CD4-positive, alpha-beta T cell treated with Interferon alpha-2 for 1 hour (primary cell): ENCODE results near the gene TMEM181.

Source experiments
- DNase-seq, 2 donors: peaks; one replicate each; pipeline ENCODE4 v3.0.0-alpha.2; 2020 to 2022

The TMEM181 gene

GRCh38 chr6:158564243-158565121 is 4.6 kb downstream of the TMEM181 start:
- peak in 1 of 2 donors; percentile 50 for DNase-seq

GRCh38 chr6:158565122-158565429 is 5.2 kb downstream of the TMEM181 start:
- no peak for DNase-seq

GRCh38 chr6:158565482-158566040 is 5.7 kb downstream of the TMEM181 start:
- DNase-seq, result no peak

GRCh38 chr6:158566207-158566818 is 6.4 kb downstream of the TMEM181 start:
- DNase-seq, result no peak

GRCh38 chr6:158567152-158567551 is 7.3 kb downstream of the TMEM181 start:
- no peak for DNase-seq

GRCh38 chr6:158567871-158568401 is 8.0 kb downstream of the TMEM181 start:
- DNase-seq, result peak in 1 of 2 donors; percentile 21

GRCh38 chr6:158568549-158568948 is 8.7 kb downstream of the TMEM181 start:
- no peak for DNase-seq

GRCh38 chr6:158569036-158569435 is 9.1 kb downstream of the TMEM181 start:
- DNase-seq, result no peak

GRCh38 chr6:158570681-158570962 is 10.7 kb downstream of the TMEM181 start:
- no peak for DNase-seq

- no peak for DNase-seq
These were observed 12.1 kb downstream of the TMEM181 start for GRCh38 chr6:158571826-158572652.

GRCh38 chr6:158572653-158573541 is 13.0 kb downstream of the TMEM181 start:
- no peak for DNase-seq

- no peak for DNase-seq
These were observed 13.6 kb downstream of the TMEM181 start for GRCh38 chr6:158573542-158573931.

- DNase-seq, result no peak
These were observed 14.9 kb downstream of the TMEM181 start for GRCh38 chr6:158574800-158575199.

GRCh38 chr6:158575550-158575949 is 15.7 kb downstream of the TMEM181 start:
- DNase-seq, result no peak

GRCh38 chr6:158584236-158584651 is 24.4 kb downstream of the TMEM181 start:
- DNase-seq, result no peak

GRCh38 chr6:158586652-158587051 is 26.8 kb downstream of the TMEM181 start:
- DNase-seq, result no peak

- DNase-seq, result no peak
These were observed 29.5 kb downstream of the TMEM181 start for GRCh38 chr6:158589366-158589765.

- no peak for DNase-seq
These were observed 31.4 kb downstream of the TMEM181 start for GRCh38 chr6:158591134-158591809.

GRCh38 chr6:158591810-158592209 is 31.9 kb downstream of the TMEM181 start:
- no peak for DNase-seq

GRCh38 chr6:158593670-158594069 is 33.8 kb downstream of the TMEM181 start:
- no peak for DNase-seq

- DNase-seq, result peak in 1 of 2 donors; percentile 43
These were observed 35.3 kb downstream of the TMEM181 start for GRCh38 chr6:158595223-158595622.

GRCh38 chr6:158596861-158597260 is 37.0 kb downstream of the TMEM181 start:
- DNase-seq, result no peak
